Stimulated activated naive CD8-positive, alpha-beta T cell treated with anti-CD3 and anti-CD28 coated beads, Interleukin-15, Interleukin-2, amounts not matched to agents 100 ng/mL and 50 ng/mL, for 24 hours (primary cell): ENCODE measurements around the gene MUC16.

Experiments used
- H3K27ac Mint-ChIP-seq: one replicate; pipeline ENCODE4 v1.8.0; 2021; ENCODE audit warnings: mild to moderate bottlenecking, mixed read lengths
- H3K27me3 Mint-ChIP-seq: one replicate; pipeline ENCODE4 v1.8.0; 2021; ENCODE audit warnings: mixed read lengths
- H3K36me3 Mint-ChIP-seq: one replicate; pipeline ENCODE4 v1.8.0; 2021; ENCODE audit warnings: low read depth, mixed read lengths
- H3K4me1 Mint-ChIP-seq: one replicate; pipeline ENCODE4 v1.8.0; 2021; ENCODE audit warnings: low read depth, mixed read lengths
- H3K4me3 Mint-ChIP-seq: one replicate; pipeline ENCODE4 v1.8.0; 2021; ENCODE audit warnings: mild to moderate bottlenecking, mixed read lengths
- H3K9me3 Mint-ChIP-seq: one replicate; pipeline ENCODE4 v1.8.0; 2021; ENCODE audit warnings: mixed read lengths

The MUC16 gene

GRCh38 chr19:9032136-9032631, 22.0 kb upstream of the MUC16 start:
- no peak overlapping the region for H3K4me3 Mint-ChIP-seq

DNA sequence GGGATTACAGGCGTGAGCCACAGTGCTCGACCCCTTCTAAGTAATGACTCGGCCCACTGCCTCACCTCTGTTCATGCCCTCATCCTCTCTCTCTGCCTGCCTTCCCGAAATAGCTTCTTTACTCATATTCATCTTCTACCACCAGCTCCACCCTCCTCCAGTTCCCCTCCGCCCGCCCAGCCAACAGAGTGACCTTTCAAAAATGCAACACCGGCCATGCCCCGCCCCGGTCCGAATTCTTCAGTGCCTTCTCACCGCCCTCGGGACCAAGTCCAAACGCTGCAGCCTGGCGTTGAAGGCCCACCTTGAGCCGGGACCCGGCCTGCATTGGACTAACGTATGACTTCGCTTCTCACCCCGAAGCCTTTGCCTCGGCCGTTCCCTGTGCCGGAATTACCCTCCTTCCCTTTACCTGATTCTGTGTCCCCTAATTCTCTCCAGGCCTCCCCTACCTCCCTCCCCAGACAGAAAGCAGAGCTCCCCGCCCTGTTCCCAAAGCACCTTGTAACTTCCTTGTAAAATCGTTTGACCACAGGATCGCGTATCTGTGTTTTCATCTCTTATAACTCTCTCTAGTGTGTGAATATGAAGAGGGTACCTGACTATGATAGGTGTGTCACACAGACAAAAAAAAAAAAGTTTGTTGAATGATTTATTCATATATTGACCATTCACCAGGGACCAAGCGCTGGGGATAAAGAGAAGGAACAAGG, 8.1 kb upstream of the MUC16 start:
- H3K36me3 Mint-ChIP-seq: no peaks in the 10 kb centered on the region
- no peak overlapping the region for H3K27ac Mint-ChIP-seq
- peaks cover 5% of the 10 kb centered on the region for H3K9me3 Mint-ChIP-seq
- no peaks in the 10 kb centered on the region for H3K4me1 Mint-ChIP-seq
- H3K4me3 Mint-ChIP-seq: no peak overlapping the region
- H3K27me3 Mint-ChIP-seq: no peaks in the 10 kb centered on the region

More at GRCh38 chr19:9032136-9032631, 22.0 kb upstream of the MUC16 start:
- Mint-ChIP-seq H3K36me3 (no peaks in the 10 kb centered on the region), H3K27me3 (peaks cover 6% of the 10 kb centered on the region), H3K9me3 (no peaks in the 10 kb centered on the region), H3K27ac (no peak overlapping the region), H3K4me1 (no peaks in the 10 kb centered on the region)

DNA sequence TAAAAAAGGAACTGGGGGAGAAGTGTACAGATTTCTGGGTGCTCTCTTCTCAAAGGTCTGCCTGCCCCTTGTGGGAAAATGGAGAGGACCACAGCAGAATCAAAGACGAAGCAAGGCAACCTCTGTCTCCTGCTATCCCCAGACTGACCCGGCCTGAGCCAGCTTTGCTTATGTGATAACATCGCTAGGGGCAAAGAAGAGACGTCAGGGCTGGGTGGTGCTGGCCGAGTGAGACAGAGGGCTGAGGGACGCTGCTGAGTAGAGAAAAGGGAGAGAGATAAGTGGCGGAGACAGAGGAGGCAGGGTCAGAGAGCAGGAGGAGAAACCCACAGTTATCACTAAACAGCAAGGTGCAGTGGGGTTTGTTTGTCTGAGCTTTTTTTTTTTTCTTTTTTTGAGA, 4.6 kb upstream of the MUC16 start:
- Mint-ChIP-seq H3K27me3 (peaks cover 4% of the 10 kb centered on the region), H3K4me3 (no peak overlapping the region), H3K4me1 (no peaks in the 10 kb centered on the region), H3K27ac (no peak overlapping the region), H3K9me3 (peaks cover 5% of the 10 kb centered on the region), H3K36me3 (no peaks in the 10 kb centered on the region)

DNA sequence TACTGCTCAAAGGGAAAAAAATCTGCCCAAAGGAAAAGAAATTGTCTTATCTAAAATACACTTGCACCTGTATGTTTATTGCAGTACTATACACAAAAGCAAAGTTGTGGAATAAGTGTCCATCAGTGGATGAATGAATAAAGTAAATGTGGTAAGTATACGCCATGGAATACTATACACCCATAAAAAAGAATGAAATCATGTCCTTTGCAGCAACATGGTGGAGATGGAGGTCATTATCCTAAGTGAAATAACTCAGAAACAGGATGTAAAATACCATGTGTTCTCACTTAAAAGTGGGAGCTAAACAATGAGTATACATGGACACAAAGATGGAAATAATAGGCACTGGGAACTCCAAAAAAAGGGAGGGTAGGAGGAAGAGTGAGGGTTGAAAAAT, 3.8 kb upstream of the MUC16 start:
- Mint-ChIP-seq H3K4me3 (no peak overlapping the region), H3K9me3 (peaks cover 5% of the 10 kb centered on the region), H3K27ac (no peak overlapping the region), H3K36me3 (no peaks in the 10 kb centered on the region), H3K4me1 (no peaks in the 10 kb centered on the region), H3K27me3 (peaks cover 4% of the 10 kb centered on the region)

DNA sequence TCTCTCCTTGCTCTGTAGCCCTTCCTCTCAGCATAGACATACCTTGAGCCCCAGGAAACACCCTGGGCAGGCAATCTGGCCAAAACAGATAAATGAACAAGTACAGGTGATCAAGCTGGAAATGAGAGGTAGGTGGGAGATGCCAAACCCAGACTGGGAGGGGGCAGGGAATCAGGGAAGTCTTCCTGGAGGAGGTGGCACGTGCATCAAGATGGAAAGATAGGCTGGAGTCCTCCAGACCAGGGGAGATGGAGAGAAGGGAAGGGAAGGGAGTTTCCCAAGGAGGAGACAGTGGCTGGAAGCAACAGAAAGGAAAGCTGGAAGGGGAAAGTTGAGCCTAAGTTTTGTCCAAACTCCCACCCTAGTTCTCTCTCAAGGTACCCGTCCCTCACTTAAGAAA, 1.7 kb upstream of the MUC16 start:
- Mint-ChIP-seq H3K4me3 (no peak overlapping the region), H3K27ac (no peak overlapping the region), H3K36me3 (no peaks in the 10 kb centered on the region), H3K27me3 (peaks cover 4% of the 10 kb centered on the region), H3K4me1 (no peaks in the 10 kb centered on the region), H3K9me3 (peaks cover 5% of the 10 kb centered on the region)

GRCh38 chr19:9010693-9011092, 484 bp upstream of the MUC16 start:
- H3K36me3 Mint-ChIP-seq: no peaks in the 10 kb centered on the region
- H3K4me3 Mint-ChIP-seq: no peak overlapping the region
- H3K27ac Mint-ChIP-seq: no peak overlapping the region
- H3K4me1 Mint-ChIP-seq: no peaks in the 10 kb centered on the region
- peaks cover 5% of the 10 kb centered on the region for H3K9me3 Mint-ChIP-seq
- H3K27me3 Mint-ChIP-seq: peaks cover 4% of the 10 kb centered on the region

- H3K4me1 Mint-ChIP-seq: no peaks in the 10 kb centered on the region
- H3K9me3 Mint-ChIP-seq: peaks cover 5% of the 10 kb centered on the region
- no peak overlapping the region for H3K27ac Mint-ChIP-seq
- H3K27me3 Mint-ChIP-seq: peaks cover 4% of the 10 kb centered on the region
- H3K4me3 Mint-ChIP-seq: no peak overlapping the region
- H3K36me3 Mint-ChIP-seq: no peaks in the 10 kb centered on the region
These were observed 778 bp downstream of the MUC16 start for GRCh38 chr19:9009431-9009830.

DNA sequence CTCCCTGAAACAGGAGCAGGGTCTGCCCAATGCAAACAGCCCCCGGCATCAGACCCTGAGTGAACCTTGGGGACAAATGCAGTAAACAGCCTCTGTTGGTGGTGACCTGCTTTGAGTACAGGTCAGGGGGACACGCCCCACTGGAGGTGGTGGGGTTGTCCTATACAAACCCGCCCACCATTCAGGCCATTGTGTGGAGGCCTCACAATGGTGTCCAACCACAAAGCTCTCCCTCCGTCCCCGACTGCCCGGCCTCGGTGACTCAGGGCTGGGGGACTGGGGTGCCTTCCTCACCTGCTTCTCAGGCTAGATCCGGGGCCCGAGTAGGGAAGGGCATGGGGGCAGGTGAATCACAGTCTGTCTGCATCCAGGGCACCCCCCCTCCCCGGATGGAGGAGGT, 1.5 kb downstream of the MUC16 start:
- Mint-ChIP-seq H3K4me1 (no peaks in the 10 kb centered on the region), H3K36me3 (no peaks in the 10 kb centered on the region), H3K4me3 (no peak overlapping the region), H3K27ac (no peak overlapping the region), H3K9me3 (no peaks in the 10 kb centered on the region), H3K27me3 (peaks cover 4% of the 10 kb centered on the region)

DNA sequence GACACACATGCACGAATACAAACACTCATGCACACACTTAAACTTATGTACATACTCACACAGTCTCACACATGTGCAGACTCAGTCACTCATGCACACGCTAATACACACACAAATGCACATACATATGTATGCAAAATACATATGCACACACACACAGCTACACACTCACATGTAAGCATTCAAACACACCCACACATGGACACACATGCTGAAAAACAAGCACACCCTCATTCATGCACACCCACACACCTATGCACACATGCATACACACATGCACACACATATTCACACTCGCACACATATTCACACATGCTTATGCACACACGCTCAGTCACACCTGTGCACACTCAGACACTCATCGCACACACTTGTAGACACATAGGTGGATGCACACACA, 9.3 kb downstream of the MUC16 start:
- Mint-ChIP-seq H3K27ac (no peak overlapping the region), H3K4me1 (no peaks in the 10 kb centered on the region), H3K36me3 (no peaks in the 10 kb centered on the region), H3K9me3 (peaks cover 6% of the 10 kb centered on the region), H3K4me3 (no peak overlapping the region), H3K27me3 (peaks cover 29% of the 10 kb centered on the region)

GRCh38 chr19:8988204-8988603, 22.0 kb downstream of the MUC16 start:
- H3K27me3 Mint-ChIP-seq: no peaks in the 10 kb centered on the region

GRCh38 chr19:8986296-8986695, 23.9 kb downstream of the MUC16 start:
- Mint-ChIP-seq H3K4me3 (no peak overlapping the region), H3K9me3 (no peaks in the 10 kb centered on the region), H3K27ac (no peak overlapping the region), H3K27me3 (no peaks in the 10 kb centered on the region), H3K36me3 (no peaks in the 10 kb centered on the region), H3K4me1 (no peaks in the 10 kb centered on the region)

More at GRCh38 chr19:8988204-8988603, 22.0 kb downstream of the MUC16 start:
- H3K9me3 Mint-ChIP-seq: no peaks in the 10 kb centered on the region
- H3K4me1 Mint-ChIP-seq: no peaks in the 10 kb centered on the region
- no peak overlapping the region for H3K27ac Mint-ChIP-seq
- H3K36me3 Mint-ChIP-seq: no peaks in the 10 kb centered on the region
- no peak overlapping the region for H3K4me3 Mint-ChIP-seq

DNA sequence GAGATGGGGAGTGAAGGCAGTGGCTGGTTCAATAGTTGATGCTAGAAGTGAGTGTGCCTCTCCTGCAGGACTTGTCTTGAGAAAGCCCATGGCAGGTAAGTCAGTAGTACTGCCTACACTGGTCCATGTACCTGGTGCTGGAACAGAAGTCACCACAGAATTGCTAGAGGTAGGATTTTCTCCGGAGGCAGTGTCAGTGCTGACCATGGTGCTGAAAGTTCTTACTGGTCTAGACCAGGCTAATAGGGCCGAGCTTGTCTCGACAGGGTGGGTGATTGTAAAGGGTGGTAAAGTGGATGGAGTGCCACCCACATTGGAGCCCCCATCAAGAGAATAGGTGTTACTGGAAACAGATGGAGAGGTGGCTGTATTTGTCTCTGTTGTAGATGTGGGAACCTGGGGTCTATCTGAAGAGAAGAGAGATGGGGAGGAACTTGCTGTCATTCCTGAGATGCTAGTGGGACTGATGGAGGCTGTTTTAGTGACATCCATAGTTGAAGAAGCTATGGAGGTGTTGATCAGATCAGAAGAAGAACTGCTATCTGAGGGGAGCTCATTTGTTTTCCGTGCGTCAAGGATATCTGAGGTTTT, 36.6 kb downstream of the MUC16 start:
- no peak overlapping the region for H3K4me3 Mint-ChIP-seq
- peaks cover 20% of the 10 kb centered on the region for H3K9me3 Mint-ChIP-seq
- peaks cover 18% of the 10 kb centered on the region for H3K27me3 Mint-ChIP-seq
- no peaks in the 10 kb centered on the region for H3K4me1 Mint-ChIP-seq
- H3K27ac Mint-ChIP-seq: no peak overlapping the region
- no peaks in the 10 kb centered on the region for H3K36me3 Mint-ChIP-seq

DNA sequence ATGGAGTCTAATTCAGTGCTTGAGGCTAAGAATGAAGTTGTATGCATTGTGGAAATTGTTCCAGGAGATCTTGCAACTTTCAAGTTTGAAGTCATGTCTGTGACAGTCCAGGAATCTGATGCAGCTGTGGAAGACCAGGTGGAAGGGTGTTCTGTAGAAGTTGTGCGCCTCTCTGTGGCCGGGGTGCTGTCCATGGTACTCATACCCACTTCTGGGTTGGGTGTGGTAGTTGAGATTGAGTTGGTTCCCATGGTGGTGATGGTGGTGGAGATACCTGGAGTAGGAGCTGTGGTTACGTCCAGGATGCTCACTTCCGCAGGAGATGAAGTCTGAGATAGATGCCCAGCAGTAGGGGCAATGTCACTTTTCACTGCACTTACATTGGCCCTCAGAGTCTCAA, 44.3 kb downstream of the MUC16 start:
- Mint-ChIP-seq H3K36me3 (no peaks in the 10 kb centered on the region), H3K9me3 (no peaks in the 10 kb centered on the region), H3K27ac (no peak overlapping the region), H3K4me1 (no peaks in the 10 kb centered on the region), H3K4me3 (no peak overlapping the region), H3K27me3 (peaks cover 20% of the 10 kb centered on the region)
